Type B pancreatic cell (in vitro differentiated cells): ENCODE measurements around the gene PRRT1B. TPM values are rescaled to one million over a fixed set of nuclear protein-coding genes. Genes with fewer than 3 reads are reported as not detected.
A peak's percentile ranks its signal among the peaks of the same experiment; 100 is the strongest.

Experiments
- DNase-seq: peaks from one replicate; pipeline ENCODE4 v3.0.0; 2021; ENCODE audit warnings: mixed read lengths; ENCODE audit not compliant: unreplicated experiment; ENCODE audit errors: extremely low spot score
- H3K27ac Mint-ChIP-seq: 2 replicates; pipeline ENCODE4 v1.8.0; 2021; ENCODE audit warnings: mild to moderate bottlenecking, mixed read lengths
- H3K27me3 Mint-ChIP-seq: 2 replicates; pipeline ENCODE4 v1.8.0; 2021; ENCODE audit warnings: mixed read lengths
- H3K36me3 Mint-ChIP-seq: 2 replicates; pipeline ENCODE4 v1.8.0; 2021; ENCODE audit warnings: mixed read lengths
- H3K4me1 Mint-ChIP-seq: one replicate; pipeline ENCODE4 v1.8.0; 2021; ENCODE audit warnings: mixed read lengths; ENCODE audit not compliant: unreplicated experiment
- H3K4me3 Mint-ChIP-seq: 2 replicates; pipeline ENCODE4 v1.8.0; 2021; ENCODE audit warnings: mild to moderate bottlenecking, mixed read lengths
- H3K9me3 Mint-ChIP-seq: 2 replicates; pipeline ENCODE4 v1.8.0; 2021; ENCODE audit warnings: mixed read lengths
- CTCF ChIP-seq: fragments of 200-600 bp; sonication (generic); conservative IDR thresholded peaks from 2 replicates; pipeline ENCODE4 v1.5.0; 2021; ENCODE audit warnings: antibody characterized with exemption, mild to moderate bottlenecking
- total RNA-seq: library from RNA; stranded (reverse); gene quantifications from 2 replicates; pipeline ENCODE4 v1.2.1, GENCODE V29; 2021; ENCODE audit warnings: low replicate concordance

PRRT1B gene
- total RNA-seq, 1 donor from 2014 or later = 3.0 TPM

DNA sequence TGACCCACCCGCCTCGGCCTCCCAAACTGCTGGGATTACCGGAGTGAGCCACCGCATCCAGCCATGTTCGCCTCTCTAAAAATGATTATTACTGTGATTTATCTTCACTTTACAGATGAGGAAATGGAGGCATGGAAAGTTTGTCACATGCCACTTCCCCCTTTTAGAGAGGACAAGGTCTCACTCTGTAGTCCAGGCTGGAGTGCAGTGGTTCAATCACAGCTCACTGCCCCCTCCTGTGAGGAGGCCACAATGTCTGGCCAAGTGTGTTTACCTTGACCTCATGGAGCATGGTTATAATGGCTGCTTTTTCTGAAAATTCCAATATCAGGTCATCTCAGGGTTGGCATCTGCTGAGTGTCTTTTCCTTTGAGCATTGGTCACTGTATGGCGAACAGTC lies 6.7 kb downstream of the PRRT1B start:
- H3K27me3 Mint-ChIP-seq = peaks cover 75% of the 10 kb centered on the region
- H3K27ac Mint-ChIP-seq = no peak overlapping the region
- TF ChIP-seq CTCF = no peak
- H3K4me1 Mint-ChIP-seq = peaks cover 5% of the 10 kb centered on the region
- H3K4me3 Mint-ChIP-seq = no peak overlapping the region
- DNase-seq = no peak
- no peaks in the 10 kb centered on the region for H3K36me3 Mint-ChIP-seq
- H3K9me3 Mint-ChIP-seq = peaks cover 4% of the 10 kb centered on the region

GRCh38 chr9:131554087-131554842 lies 8.9 kb downstream of the PRRT1B start:
- DNase-seq = no peak
- no peaks in the 10 kb centered on the region for H3K36me3 Mint-ChIP-seq
- H3K9me3 Mint-ChIP-seq = no peaks in the 10 kb centered on the region
- no peak overlapping the region for H3K27ac Mint-ChIP-seq
- no peak for TF ChIP-seq CTCF
- H3K4me3 Mint-ChIP-seq = no peak overlapping the region
- H3K4me1 Mint-ChIP-seq = peaks cover 5% of the 10 kb centered on the region
- H3K27me3 Mint-ChIP-seq = peaks cover 55% of the 10 kb centered on the region

GRCh38 chr9:131554843-131555351 lies 9.6 kb downstream of the PRRT1B start:
- TF ChIP-seq CTCF = no peak
- Mint-ChIP-seq H3K36me3 (no peaks in the 10 kb centered on the region), H3K9me3 (no peaks in the 10 kb centered on the region), H3K27me3 (peaks cover 48% of the 10 kb centered on the region), H3K4me3 (peak overlapping the region; percentile 57), H3K27ac (no peak overlapping the region), H3K4me1 (peaks cover 5% of the 10 kb centered on the region)
- DNase-seq = no peak

- Mint-ChIP-seq H3K4me3 (no peak overlapping the region), H3K9me3 (no peaks in the 10 kb centered on the region), H3K36me3 (no peaks in the 10 kb centered on the region), H3K4me1 (peaks cover 5% of the 10 kb centered on the region), H3K27ac (no peak overlapping the region), H3K27me3 (peaks cover 41% of the 10 kb centered on the region)
- TF ChIP-seq CTCF = no peak
- no peak for DNase-seq
Measured at GRCh38 chr9:131555841-131556673, 10.7 kb downstream of the PRRT1B start.

- Mint-ChIP-seq H3K36me3 (no peaks in the 10 kb centered on the region), H3K27ac (no peak overlapping the region), H3K27me3 (peaks cover 34% of the 10 kb centered on the region), H3K9me3 (no peaks in the 10 kb centered on the region), H3K4me3 (no peak overlapping the region), H3K4me1 (peaks cover 3% of the 10 kb centered on the region)
- TF ChIP-seq CTCF = no peak
- no peak for DNase-seq
Measured at GRCh38 chr9:131557855-131558548, 12.7 kb downstream of the PRRT1B start.
